ENCODE data around the gene CNIH1.
A peak's percentile ranks its signal among the peaks of the same experiment; 100 is the strongest.
"Not testable (repeated sequence)": the region's sequence is repeated elsewhere in the genome, so short reads cannot be mapped to it uniquely, and the experiment has no call there.

Gene CNIH1

GRCh38 chr14:54424479-54424901 lies 16.7 kb downstream of the CNIH1 start:
- Histone ChIP-seq H3K36me3 (ENCODE audit: control insufficient read depth, insufficient read depth, low read length) (peaks cover 3% of the 10 kb centered on the region), H3K4me2 (ENCODE audit: low read length) (no peak overlapping the region), H2BK15ac (replicated peaks; ENCODE audit: low read depth) (no peak overlapping the region), H3K23ac (ENCODE audit: low read length) (no peak overlapping the region), H2BK120ac (ENCODE audit: low read depth, low read length) (no peak overlapping the region), H2AK5ac (ENCODE audit: low read length) (no peak overlapping the region), H3K79me1 (ENCODE audit: low read length) (peaks cover 2% of the 10 kb centered on the region), H3K4me1 (ENCODE audit: control insufficient read depth, low read depth, low read length) (no peaks in the 10 kb centered on the region), H3K27me3 (ENCODE audit: insufficient read depth, low read length, poor library complexity) (no peaks in the 10 kb centered on the region), H3K4ac (ENCODE audit: low read depth, low read length) (no peak overlapping the region), H3K9ac (ENCODE audit: low read length) (no peak overlapping the region), H2BK5ac (ENCODE audit: low read length) (no peak overlapping the region), H3K27ac (ENCODE audit: low read depth, low read length) (no peak overlapping the region), H3K4me3 (ENCODE audit: low read length) (no peak overlapping the region), H3K79me2 (ENCODE audit: control insufficient read depth, insufficient read depth, low read length) (peaks cover 2% of the 10 kb centered on the region), H4K5ac (ENCODE audit: low read length) (no peak overlapping the region), H3K56ac (ENCODE audit: low read length) (no peak overlapping the region), H3K18ac (ENCODE audit: low read length) (no peak overlapping the region), H4K8ac (ENCODE audit: low read depth, low read length) (no peak overlapping the region)
- no CpG with 5 or more reads among the region's 4 CpGs for WGBS (ENCODE audit: extremely low coverage, insufficient coverage, low lambda C conversion rate)
- DNase-seq = no peak

DNA sequence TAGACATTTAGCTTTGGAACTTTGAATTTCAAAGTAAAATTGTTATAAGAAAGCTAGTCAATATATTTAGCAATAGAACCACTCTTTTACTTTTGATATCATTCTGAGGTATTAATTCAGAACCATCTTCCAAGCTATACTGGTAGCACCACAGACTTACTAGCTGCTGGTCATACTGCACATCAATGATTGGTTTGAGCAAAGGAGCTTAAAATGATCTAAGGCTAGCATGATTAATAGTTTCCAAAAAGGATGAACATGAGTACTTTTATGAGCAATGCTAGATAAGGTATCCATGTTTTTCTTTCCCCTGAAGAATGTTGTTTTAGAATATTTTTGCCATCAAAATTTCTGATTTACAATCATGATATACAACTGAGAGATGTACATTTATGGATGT lies 17.2 kb downstream of the CNIH1 start:
- Histone ChIP-seq H4K5ac (ENCODE audit: low read length) (no peak overlapping the region), H2BK15ac (replicated peaks; ENCODE audit: low read depth) (no peak overlapping the region), H3K9ac (ENCODE audit: low read length) (no peak overlapping the region), H4K8ac (ENCODE audit: low read depth, low read length) (no peak overlapping the region), H3K4me3 (ENCODE audit: low read length) (no peak overlapping the region), H3K36me3 (ENCODE audit: control insufficient read depth, insufficient read depth, low read length) (peaks cover 2% of the 10 kb centered on the region), H3K18ac (ENCODE audit: low read length) (no peak overlapping the region), H3K27me3 (ENCODE audit: insufficient read depth, low read length, poor library complexity) (no peaks in the 10 kb centered on the region), H3K56ac (ENCODE audit: low read length) (no peak overlapping the region), H3K4me2 (ENCODE audit: low read length) (no peak overlapping the region), H3K79me1 (ENCODE audit: low read length) (peaks cover 2% of the 10 kb centered on the region), H2BK120ac (ENCODE audit: low read depth, low read length) (no peak overlapping the region), H3K23ac (ENCODE audit: low read length) (no peak overlapping the region), H3K4me1 (ENCODE audit: control insufficient read depth, low read depth, low read length) (no peaks in the 10 kb centered on the region), H2AK5ac (ENCODE audit: low read length) (no peak overlapping the region), H2BK5ac (ENCODE audit: low read length) (no peak overlapping the region), H3K4ac (ENCODE audit: low read depth, low read length) (no peak overlapping the region), H3K27ac (ENCODE audit: low read depth, low read length) (no peak overlapping the region), H3K79me2 (ENCODE audit: control insufficient read depth, insufficient read depth, low read length) (no peaks in the 10 kb centered on the region)
- no peak for DNase-seq

DNA sequence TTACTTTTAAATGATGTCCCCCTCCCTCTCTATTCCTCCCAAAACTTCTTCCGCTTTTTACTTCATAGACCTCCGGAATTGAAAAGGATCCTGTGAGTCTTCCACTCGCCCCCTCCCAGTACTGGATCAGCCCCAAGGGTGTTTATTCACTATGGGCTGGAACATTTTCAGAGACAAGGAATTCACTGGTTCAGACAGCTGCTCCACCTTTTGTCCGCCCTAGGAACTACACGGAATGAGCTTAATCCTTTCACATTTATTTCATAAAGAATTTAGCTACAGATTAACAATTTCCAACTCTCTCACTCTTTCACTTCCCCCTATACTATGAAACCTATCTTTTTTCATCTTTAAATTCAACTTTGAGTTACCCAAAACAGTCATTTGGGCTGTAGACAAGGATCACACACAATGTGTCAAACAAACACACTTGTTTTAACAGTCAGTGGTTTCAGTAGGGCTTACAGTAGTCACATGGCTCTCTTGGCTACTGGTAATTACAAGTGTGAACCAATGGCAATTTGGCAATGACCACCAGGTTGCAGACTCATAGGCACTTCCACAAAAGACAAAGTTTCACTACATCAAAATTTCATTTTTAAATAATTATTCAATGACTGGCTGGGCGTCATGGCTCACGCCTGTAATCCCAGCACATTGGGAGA lies 20.6 kb downstream of the CNIH1 start:
- no peak overlapping the region for H3K27ac ChIP-seq (ENCODE audit: low read depth, low read length)
- H3K4ac ChIP-seq (ENCODE audit: low read depth, low read length) = no peak overlapping the region
- H3K4me2 ChIP-seq (ENCODE audit: low read length) = no peak overlapping the region
- no peaks in the 10 kb centered on the region for H3K79me2 ChIP-seq (ENCODE audit: control insufficient read depth, insufficient read depth, low read length)
- no peak overlapping the region for H4K5ac ChIP-seq (ENCODE audit: low read length)
- no peak overlapping the region for H2BK15ac ChIP-seq (replicated peaks; ENCODE audit: low read depth)
- no peak overlapping the region for H2AK5ac ChIP-seq (ENCODE audit: low read length)
- no peaks in the 10 kb centered on the region for H3K4me1 ChIP-seq (ENCODE audit: control insufficient read depth, low read depth, low read length)
- H3K79me1 ChIP-seq (ENCODE audit: low read length) = no peaks in the 10 kb centered on the region
- no peak overlapping the region for H4K8ac ChIP-seq (ENCODE audit: low read depth, low read length)
- WGBS (ENCODE audit: extremely low coverage, insufficient coverage, low lambda C conversion rate) = no CpG with 5 or more reads among the region's 7 CpGs
- H3K27me3 ChIP-seq (ENCODE audit: insufficient read depth, low read length, poor library complexity) = no peaks in the 10 kb centered on the region
- H3K56ac ChIP-seq (ENCODE audit: low read length) = no peak overlapping the region
- no peak overlapping the region for H3K23ac ChIP-seq (ENCODE audit: low read length)
- no peaks in the 10 kb centered on the region for H3K36me3 ChIP-seq (ENCODE audit: control insufficient read depth, insufficient read depth, low read length)
- H2BK5ac ChIP-seq (ENCODE audit: low read length) = no peak overlapping the region
- H3K9ac ChIP-seq (ENCODE audit: low read length) = no peak overlapping the region
- peak; percentile 80 for DNase-seq
- H2BK120ac ChIP-seq (ENCODE audit: low read depth, low read length) = no peak overlapping the region
- no peak overlapping the region for H3K4me3 ChIP-seq (ENCODE audit: low read length)
- no peak overlapping the region for H3K18ac ChIP-seq (ENCODE audit: low read length)

DNA sequence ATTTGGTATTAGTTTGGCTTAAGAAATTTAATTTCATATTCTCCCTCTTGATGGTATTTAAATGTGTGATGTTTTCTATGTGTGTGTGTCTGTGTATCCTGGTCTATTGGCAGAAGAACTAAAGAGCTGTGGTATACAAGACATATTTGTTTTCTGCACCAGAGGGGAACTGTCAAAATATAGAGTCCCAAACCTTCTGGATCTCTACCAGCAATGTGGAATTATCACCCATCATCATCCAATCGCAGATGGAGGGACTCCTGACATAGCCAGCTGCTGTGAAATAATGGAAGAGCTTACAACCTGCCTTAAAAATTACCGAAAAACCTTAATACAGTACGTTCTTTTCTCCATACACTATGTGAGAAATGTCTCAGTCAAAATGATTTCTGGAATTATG lies 29.8 kb downstream of the CNIH1 start:
- no peak overlapping the region for H3K18ac ChIP-seq (ENCODE audit: low read length)
- no peak overlapping the region for H2AK5ac ChIP-seq (ENCODE audit: low read length)
- H3K36me3 ChIP-seq (ENCODE audit: control insufficient read depth, insufficient read depth, low read length) = peaks cover 2% of the 10 kb centered on the region
- H2BK120ac ChIP-seq (ENCODE audit: low read depth, low read length) = no peak overlapping the region
- no peak overlapping the region for H3K4me3 ChIP-seq (ENCODE audit: low read length)
- no peak overlapping the region for H3K9ac ChIP-seq (ENCODE audit: low read length)
- no peak overlapping the region for H3K27ac ChIP-seq (ENCODE audit: low read depth, low read length)
- no peak overlapping the region for H3K4ac ChIP-seq (ENCODE audit: low read depth, low read length)
- no peak overlapping the region for H3K56ac ChIP-seq (ENCODE audit: low read length)
- DNase-seq = no peak
- no CpG with 5 or more reads among the region's 3 CpGs for WGBS (ENCODE audit: extremely low coverage, insufficient coverage, low lambda C conversion rate)
- no peak overlapping the region for H2BK5ac ChIP-seq (ENCODE audit: low read length)
- no peak overlapping the region for H4K8ac ChIP-seq (ENCODE audit: low read depth, low read length)
- no peaks in the 10 kb centered on the region for H3K27me3 ChIP-seq (ENCODE audit: insufficient read depth, low read length, poor library complexity)
- no peak overlapping the region for H4K5ac ChIP-seq (ENCODE audit: low read length)
- no peaks in the 10 kb centered on the region for H3K79me2 ChIP-seq (ENCODE audit: control insufficient read depth, insufficient read depth, low read length)
- H3K4me2 ChIP-seq (ENCODE audit: low read length) = no peak overlapping the region
- H3K23ac ChIP-seq (ENCODE audit: low read length) = no peak overlapping the region
- no peak overlapping the region for H2BK15ac ChIP-seq (replicated peaks; ENCODE audit: low read depth)
- no peaks in the 10 kb centered on the region for H3K4me1 ChIP-seq (ENCODE audit: control insufficient read depth, low read depth, low read length)
- no peaks in the 10 kb centered on the region for H3K79me1 ChIP-seq (ENCODE audit: low read length)

DNA sequence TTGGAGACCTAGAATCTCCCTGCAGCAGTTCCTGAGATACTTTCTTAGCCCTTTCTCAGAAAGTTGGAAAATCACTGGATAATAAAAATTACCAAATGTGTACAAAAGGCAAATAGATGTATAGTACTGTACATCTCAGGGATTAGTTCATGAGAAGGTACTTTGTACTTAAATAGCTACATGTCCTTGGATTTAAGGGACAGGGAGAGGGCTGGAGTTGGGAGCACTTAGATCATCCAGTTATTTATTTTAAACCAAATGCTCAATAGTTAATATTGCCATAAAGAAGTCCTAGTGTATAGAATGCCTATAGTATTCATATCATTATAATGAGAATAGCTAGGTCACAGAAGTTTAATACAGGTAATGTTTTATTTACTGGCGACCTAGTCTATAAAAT lies 31.0 kb downstream of the CNIH1 start:
- Histone ChIP-seq H3K27me3 (ENCODE audit: insufficient read depth, low read length, poor library complexity) (no peaks in the 10 kb centered on the region), H3K27ac (ENCODE audit: low read depth, low read length) (no peak overlapping the region), H2AK5ac (ENCODE audit: low read length) (no peak overlapping the region), H4K5ac (ENCODE audit: low read length) (no peak overlapping the region), H3K36me3 (ENCODE audit: control insufficient read depth, insufficient read depth, low read length) (peaks cover 2% of the 10 kb centered on the region), H3K18ac (ENCODE audit: low read length) (no peak overlapping the region), H3K56ac (ENCODE audit: low read length) (no peak overlapping the region), H3K4me3 (ENCODE audit: low read length) (no peak overlapping the region), H4K8ac (ENCODE audit: low read depth, low read length) (no peak overlapping the region), H2BK120ac (ENCODE audit: low read depth, low read length) (no peak overlapping the region), H3K23ac (ENCODE audit: low read length) (no peak overlapping the region), H3K9ac (ENCODE audit: low read length) (no peak overlapping the region), H3K4me2 (ENCODE audit: low read length) (no peak overlapping the region), H3K4ac (ENCODE audit: low read depth, low read length) (no peak overlapping the region), H3K4me1 (ENCODE audit: control insufficient read depth, low read depth, low read length) (no peaks in the 10 kb centered on the region), H3K79me1 (ENCODE audit: low read length) (no peaks in the 10 kb centered on the region), H3K79me2 (ENCODE audit: control insufficient read depth, insufficient read depth, low read length) (no peaks in the 10 kb centered on the region), H2BK5ac (ENCODE audit: low read length) (no peak overlapping the region), H2BK15ac (replicated peaks; ENCODE audit: low read depth) (no peak overlapping the region)
- DNase-seq = no peak
- WGBS (ENCODE audit: extremely low coverage, insufficient coverage, low lambda C conversion rate) = no CpG with 5 or more reads among the region's 1 CpG

DNA sequence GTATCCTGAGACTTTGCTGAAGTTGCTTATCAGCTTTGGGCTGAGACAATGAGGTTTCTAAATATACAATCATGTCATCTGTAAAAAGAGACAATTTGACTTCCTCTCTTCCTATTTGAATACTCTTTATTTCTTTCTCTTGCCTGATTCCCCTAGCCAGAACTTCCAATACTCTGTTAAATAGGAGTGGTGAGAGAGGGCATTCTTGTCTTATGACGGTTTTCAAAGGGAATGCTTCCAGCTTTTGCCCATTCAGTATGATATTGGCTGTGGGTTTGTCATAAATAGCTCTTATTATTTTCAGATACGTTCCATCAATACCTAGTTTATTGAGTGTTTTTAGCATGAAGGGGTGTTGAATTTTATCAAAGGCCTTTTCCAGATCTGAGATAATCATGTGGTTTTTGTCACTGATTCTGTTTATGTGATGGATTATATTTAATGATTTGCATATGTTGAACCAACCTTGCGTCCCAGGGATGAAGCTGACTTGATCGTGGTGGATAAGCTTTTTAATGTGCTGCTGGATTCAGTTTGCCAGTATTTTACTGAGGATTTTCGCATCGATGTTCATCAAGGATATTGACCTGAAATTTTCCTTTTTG lies 37.7 kb downstream of the CNIH1 start:
- not testable (repeated sequence) for H3K79me1 ChIP-seq (ENCODE audit: low read length); H3K27ac ChIP-seq (ENCODE audit: low read depth, low read length); H3K4me2 ChIP-seq (ENCODE audit: low read length)

More for the DNA sequence above, 37.7 kb downstream of the CNIH1 start:
- not testable (repeated sequence) for H2BK5ac ChIP-seq (ENCODE audit: low read length); H2BK15ac ChIP-seq (replicated peaks; ENCODE audit: low read depth); H3K18ac ChIP-seq (ENCODE audit: low read length); H3K23ac ChIP-seq (ENCODE audit: low read length); H3K56ac ChIP-seq (ENCODE audit: low read length); H2BK120ac ChIP-seq (ENCODE audit: low read depth, low read length); H3K4me3 ChIP-seq (ENCODE audit: low read length); H3K4ac ChIP-seq (ENCODE audit: low read depth, low read length); H3K9ac ChIP-seq (ENCODE audit: low read length); H3K4me1 ChIP-seq (ENCODE audit: control insufficient read depth, low read depth, low read length); H3K36me3 ChIP-seq (ENCODE audit: control insufficient read depth, insufficient read depth, low read length); H3K79me2 ChIP-seq (ENCODE audit: control insufficient read depth, insufficient read depth, low read length); DNase-seq; H4K5ac ChIP-seq (ENCODE audit: low read length); H3K27me3 ChIP-seq (ENCODE audit: insufficient read depth, low read length, poor library complexity); H4K8ac ChIP-seq (ENCODE audit: low read depth, low read length); H2AK5ac ChIP-seq (ENCODE audit: low read length)
- WGBS (ENCODE audit: extremely low coverage, insufficient coverage, low lambda C conversion rate) = no CpG with 5 or more reads among the region's 6 CpGs

Measured in mesendoderm (in vitro differentiated cells).